SIG-M5 treated with dmso at 0.1 percent for 504 hours (cell line): Measurements from ENCODE around the gene ZBBX.

Source experiments
- DNase-seq: peaks from one replicate; lab custom pipeline; 2025; ENCODE audit not compliant: unreplicated experiment; lab: John Stamatoyannopoulos, UW

ZBBX gene

GRCh38 chr3:167306319-167306718, 73.8 kb downstream of the ZBBX start:
- no peak for DNase-seq

- DNase-seq = no peak
Measured at GRCh38 chr3:167305340-167305890, 74.7 kb downstream of the ZBBX start.

- DNase-seq = no peak
Measured at GRCh38 chr3:167304077-167304476, 76.0 kb downstream of the ZBBX start.

- DNase-seq = no peak
Measured at GRCh38 chr3:167302678-167303077, 77.4 kb downstream of the ZBBX start.

GRCh38 chr3:167300207-167300606, 79.9 kb downstream of the ZBBX start:
- no peak for DNase-seq

GRCh38 chr3:167289435-167289834, 90.7 kb downstream of the ZBBX start:
- no peak for DNase-seq

GRCh38 chr3:167288737-167289136, 91.4 kb downstream of the ZBBX start:
- DNase-seq = no peak

GRCh38 chr3:167287308-167287707, 92.8 kb downstream of the ZBBX start:
- DNase-seq = no peak

- no peak for DNase-seq
Measured at GRCh38 chr3:167274141-167274874, 105.8 kb downstream of the ZBBX start.

GRCh38 chr3:167253037-167253436, 127.1 kb downstream of the ZBBX start:
- no peak for DNase-seq

- DNase-seq = no peak
Measured at GRCh38 chr3:167251678-167252077, 128.4 kb downstream of the ZBBX start.

- no peak for DNase-seq
Measured at GRCh38 chr3:167246252-167246651, 133.8 kb downstream of the ZBBX start.

- no peak for DNase-seq
Measured at GRCh38 chr3:167241048-167241845, 138.8 kb downstream of the ZBBX start.

- no peak for DNase-seq
Measured at GRCh38 chr3:167228135-167228534, 152.0 kb downstream of the ZBBX start.

GRCh38 chr3:167225821-167226220, 154.3 kb downstream of the ZBBX start:
- DNase-seq = no peak

GRCh38 chr3:167209011-167209410, 171.1 kb downstream of the ZBBX start:
- peak; percentile 26 for DNase-seq

- no peak for DNase-seq
Measured at GRCh38 chr3:167203062-167203461, 177.0 kb downstream of the ZBBX start.

GRCh38 chr3:167198949-167199600, 181.0 kb downstream of the ZBBX start:
- DNase-seq = peak; percentile 13
